Neural progenitor cell (in vitro differentiated cells): ENCODE measurements around the gene ITPR2. TPM values are rescaled to one million over a fixed set of nuclear protein-coding genes. Genes with fewer than 3 reads are reported as not detected.

Experiments
- DNase-seq: peaks from one replicate; pipeline ENCODE4 v3.0.0-alpha.2; 2016; ENCODE audit warnings: low spot score
- H2AFZ ChIP-seq: fragments of 200-600 bp; sonication (generic); replicated peaks from 2 replicates; pipeline ENCODE4 v1.6.1; 2016; ENCODE audit warnings: antibody characterized with exemption
- H3F3A ChIP-seq: fragments of 200-600 bp; sonication (generic); 2 replicates; pipeline ENCODE4 v1.6.1; 2016; ENCODE audit warnings: antibody characterized with exemption, low read depth
- H3K27ac ChIP-seq: fragments of 200-600 bp; sonication (generic); 2 replicates; pipeline ENCODE4 v1.5.1; 2016; ENCODE audit warnings: mild to moderate bottlenecking
- H3K27me3 ChIP-seq: fragments of 200-600 bp; sonication (generic); 2 replicates; pipeline ENCODE4 v1.6.1; 2016; ENCODE audit warnings: mild to moderate bottlenecking, moderate library complexity
- H3K36me3 ChIP-seq: fragments of 200-600 bp; sonication (generic); 2 replicates; pipeline ENCODE4 v1.5.1; 2016
- H3K4me1 ChIP-seq: fragments of 200-600 bp; sonication (generic); 2 replicates; pipeline ENCODE4 v1.6.1; 2016; ENCODE audit warnings: mixed run types
- H3K4me2 ChIP-seq: fragments of 200-600 bp; sonication (generic); 2 replicates; pipeline ENCODE4 v1.6.1; 2016
- H3K4me3 ChIP-seq: fragments of 200-600 bp; sonication (generic); 2 replicates; pipeline ENCODE4 v1.5.1; 2016
- H3K79me2 ChIP-seq: fragments of 200-600 bp; sonication (generic); 2 replicates; pipeline ENCODE4 v1.6.1; 2016; ENCODE audit warnings: low read depth
- H3K9ac ChIP-seq: fragments of 200-600 bp; sonication (generic); 2 replicates; pipeline ENCODE4 v1.6.1; 2016
- H3K9me3 ChIP-seq: fragments of 200-600 bp; sonication (generic); 2 replicates; pipeline ENCODE4 v1.5.1; 2016; ENCODE audit warnings: low read depth
- H4K20me1 ChIP-seq: fragments of 200-600 bp; sonication (generic); 2 replicates; pipeline ENCODE4 v1.6.1; 2016; ENCODE audit warnings: low read depth
- H3K27ac Mint-ChIP-seq: 3 replicates; pipeline ENCODE4 v1.8.0; 2021; ENCODE audit warnings: mixed read lengths
- H3K27me3 Mint-ChIP-seq: 2 replicates; pipeline ENCODE4 v1.8.0; 2022; ENCODE audit warnings: low read depth, mild to moderate bottlenecking, inconsistent platforms, moderate library complexity, mixed read lengths; ENCODE audit not compliant: insufficient read depth
- H3K36me3 Mint-ChIP-seq: 3 replicates; pipeline ENCODE4 v1.8.0; 2021; ENCODE audit warnings: mixed read lengths
- H3K4me1 Mint-ChIP-seq: 3 replicates; pipeline ENCODE4 v1.8.0; 2021; ENCODE audit warnings: mixed read lengths
- H3K4me3 Mint-ChIP-seq: 3 replicates; pipeline ENCODE4 v1.8.0; 2021; ENCODE audit warnings: mild to moderate bottlenecking, moderate library complexity, mixed read lengths
- H3K9me3 Mint-ChIP-seq: 3 replicates; pipeline ENCODE4 v1.8.0; 2020; ENCODE audit warnings: mixed read lengths
- CTCF ChIP-seq: fragments of 200-600 bp; sonication (generic); IDR thresholded peaks from 2 replicates; pipeline ENCODE4 v1.5.1; 2017; ENCODE audit warnings: antibody characterized with exemption, mild to moderate bottlenecking
- EZH2 ChIP-seq: fragments of 200-600 bp; sonication (generic); IDR thresholded peaks from 2 replicates; pipeline ENCODE4 v1.6.1; 2017; ENCODE audit warnings: antibody characterized with exemption, mild to moderate bottlenecking, moderate library complexity
- EZH2phosphoT487 ChIP-seq: fragments of 200-600 bp; sonication (generic); IDR thresholded peaks from 2 replicates; pipeline ENCODE4 v1.6.1; 2017; ENCODE audit warnings: antibody characterized with exemption
- total RNA-seq: library from RNA; depleted of rRNA; stranded (reverse); fragments of >200 nt; gene quantifications from 2 replicates; pipeline ENCODE4 v1.2.3, GENCODE V29; 2015; ENCODE audit warnings: low replicate concordance

Gene ITPR2
- total RNA-seq, 1 donor from 2014 or later: 11.4 TPM

DNA sequence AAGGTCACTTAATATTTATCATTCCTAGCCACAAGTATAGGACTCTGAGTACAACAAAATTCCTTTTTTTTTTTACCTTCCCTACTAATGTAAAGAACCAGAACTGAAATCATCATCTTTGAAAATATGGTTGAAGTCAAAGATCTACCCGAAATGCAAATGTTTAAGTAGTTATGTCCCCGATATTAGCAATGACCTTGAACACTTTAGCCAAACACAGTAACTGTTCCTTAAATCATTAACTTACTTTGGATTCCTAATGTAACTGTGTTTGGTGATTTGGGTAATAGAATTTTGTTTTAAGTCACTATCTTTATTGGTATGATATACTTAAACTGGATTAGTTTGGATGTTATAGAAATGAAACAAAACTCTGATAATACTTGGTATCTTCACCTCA lies 14.4 kb downstream of the ITPR2 start:
- Histone ChIP-seq H3K4me1 (no peaks in the 10 kb centered on the region), H4K20me1 (no peaks in the 10 kb centered on the region), H3K4me3 (no peak overlapping the region), H3K9ac (no peak overlapping the region), H3K4me2 (no peak overlapping the region), H2AFZ (no peak overlapping the region), H3K27ac (no peak overlapping the region), H3K36me3 (no peaks in the 10 kb centered on the region), H3K9me3 (no peaks in the 10 kb centered on the region), H3F3A (no peaks in the 10 kb centered on the region), H3K27me3 (no peaks in the 10 kb centered on the region), H3K79me2 (no peaks in the 10 kb centered on the region)
- no peak for DNase-seq
- Mint-ChIP-seq H3K27me3 (no peaks in the 10 kb centered on the region), H3K36me3 (no peaks in the 10 kb centered on the region), H3K4me1 (no peaks in the 10 kb centered on the region), H3K27ac (no peak overlapping the region), H3K9me3 (no peaks in the 10 kb centered on the region), H3K4me3 (no peak overlapping the region)
- TF ChIP-seq EZH2 (no peak), EZH2phosphoT487 (no peak), CTCF (no peak)

DNA sequence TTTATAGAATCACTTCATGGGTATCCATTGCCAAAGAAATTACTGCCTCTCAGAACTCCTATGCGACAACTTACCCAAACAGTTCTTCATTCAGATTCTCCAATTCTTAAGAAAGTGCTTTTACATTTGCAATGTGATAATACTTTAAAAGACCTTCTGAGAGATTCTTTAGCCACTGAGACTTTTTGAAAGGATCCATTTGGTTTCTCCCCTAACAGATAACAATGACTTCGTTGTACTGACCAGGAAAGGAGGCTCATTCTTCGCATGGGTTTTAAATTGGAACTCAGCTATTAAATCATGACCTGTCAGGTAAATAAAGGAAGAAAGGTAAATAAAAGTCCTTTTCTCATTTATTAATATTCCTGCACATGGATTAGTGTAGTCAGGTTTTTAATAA lies 14.8 kb downstream of the ITPR2 start:
- Histone ChIP-seq H3K4me2 (no peak overlapping the region), H4K20me1 (no peaks in the 10 kb centered on the region), H3K36me3 (no peaks in the 10 kb centered on the region), H3K27me3 (no peaks in the 10 kb centered on the region), H3K9ac (no peak overlapping the region), H3K27ac (no peak overlapping the region), H3K79me2 (no peaks in the 10 kb centered on the region), H3F3A (no peaks in the 10 kb centered on the region), H3K4me1 (no peaks in the 10 kb centered on the region), H3K9me3 (no peaks in the 10 kb centered on the region), H2AFZ (no peak overlapping the region), H3K4me3 (no peak overlapping the region)
- DNase-seq: no peak
- H3K4me3 Mint-ChIP-seq: no peak overlapping the region
- no peak for TF ChIP-seq CTCF
- TF ChIP-seq EZH2: no peak
- TF ChIP-seq EZH2phosphoT487: no peak
- no peaks in the 10 kb centered on the region for H3K27me3 Mint-ChIP-seq
- H3K36me3 Mint-ChIP-seq: no peaks in the 10 kb centered on the region
- H3K9me3 Mint-ChIP-seq: no peaks in the 10 kb centered on the region
- H3K27ac Mint-ChIP-seq: no peak overlapping the region
- no peaks in the 10 kb centered on the region for H3K4me1 Mint-ChIP-seq

DNA sequence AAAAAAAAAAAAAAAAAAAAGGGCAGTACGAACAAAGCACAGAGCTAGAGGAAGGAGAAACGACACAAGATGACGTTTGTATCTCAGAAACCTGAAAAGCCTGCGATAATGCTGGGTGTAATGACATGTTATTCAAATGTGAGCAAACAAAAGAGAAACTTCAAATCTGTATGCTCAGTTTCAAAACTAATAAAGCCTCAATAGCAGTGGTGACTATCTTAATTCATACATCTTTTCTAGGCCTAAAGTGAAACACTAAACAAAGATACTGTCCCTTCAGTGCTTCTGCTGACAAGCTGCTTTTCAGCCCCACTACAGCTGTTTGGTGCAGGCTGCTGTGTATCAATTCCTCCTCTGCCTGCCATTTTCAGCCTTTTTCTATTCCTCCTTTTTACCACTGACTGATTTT lies 15.8 kb downstream of the ITPR2 start:
- Mint-ChIP-seq H3K4me3 (no peak overlapping the region), H3K4me1 (no peaks in the 10 kb centered on the region), H3K27me3 (no peaks in the 10 kb centered on the region), H3K27ac (no peak overlapping the region), H3K9me3 (no peaks in the 10 kb centered on the region), H3K36me3 (no peaks in the 10 kb centered on the region)
- no peak overlapping the region for H2AFZ ChIP-seq
- H3K36me3 ChIP-seq: no peaks in the 10 kb centered on the region
- no peaks in the 10 kb centered on the region for H4K20me1 ChIP-seq
- H3F3A ChIP-seq: no peaks in the 10 kb centered on the region
- H3K79me2 ChIP-seq: no peaks in the 10 kb centered on the region
- H3K4me3 ChIP-seq: no peak overlapping the region
- no peak overlapping the region for H3K4me2 ChIP-seq
- H3K27me3 ChIP-seq: no peaks in the 10 kb centered on the region
- H3K4me1 ChIP-seq: no peaks in the 10 kb centered on the region
- H3K9me3 ChIP-seq: no peaks in the 10 kb centered on the region
- no peak for TF ChIP-seq EZH2
- no peak for TF ChIP-seq EZH2phosphoT487
- no peak for TF ChIP-seq CTCF
- no peak overlapping the region for H3K9ac ChIP-seq
- H3K27ac ChIP-seq: no peak overlapping the region
- DNase-seq: no peak

GRCh38 chr12:26813812-26814211 lies 19.2 kb downstream of the ITPR2 start:
- H3K4me3 Mint-ChIP-seq: no peak overlapping the region
- Histone ChIP-seq H3K4me2 (no peak overlapping the region), H2AFZ (no peak overlapping the region)

More at GRCh38 chr12:26813812-26814211, 19.2 kb downstream of the ITPR2 start:
- no peak for TF ChIP-seq EZH2phosphoT487
- TF ChIP-seq CTCF: no peak
- no peak for TF ChIP-seq EZH2
- Mint-ChIP-seq H3K27ac (no peak overlapping the region), H3K9me3 (no peaks in the 10 kb centered on the region), H3K27me3 (no peaks in the 10 kb centered on the region), H3K36me3 (no peaks in the 10 kb centered on the region), H3K4me1 (peaks cover 5% of the 10 kb centered on the region)
- H3K36me3 ChIP-seq: no peaks in the 10 kb centered on the region
- no peak overlapping the region for H3K9ac ChIP-seq
- no peaks in the 10 kb centered on the region for H3K4me1 ChIP-seq
- H4K20me1 ChIP-seq: no peaks in the 10 kb centered on the region
- no peak overlapping the region for H3K4me3 ChIP-seq
- H3K27ac ChIP-seq: no peak overlapping the region
- no peaks in the 10 kb centered on the region for H3K79me2 ChIP-seq
- DNase-seq: no peak
- no peaks in the 10 kb centered on the region for H3K27me3 ChIP-seq
- no peaks in the 10 kb centered on the region for H3F3A ChIP-seq
- no peaks in the 10 kb centered on the region for H3K9me3 ChIP-seq
